ENCODE measurements around the gene SLC17A5.

- TF ChIP-seq CTCF (conservative IDR thresholded peaks at IDR 0.05 in 1 of 2, IDR thresholded peaks at IDR 0.05 in 1 of 2; ENCODE audit: extremely low read depth in 1 of 2, insufficient read depth in 1 of 2, low read depth in 1 of 2, low read length in 2 of 2) (no peak), EZH2 (IDR thresholded peaks at IDR 0.05; ENCODE audit: borderline replicate concordance, low read length) (no peak)
Observed at GRCh38 chr6:73613806-73614536, 39.8 kb downstream of the SLC17A5 start.
